BJ (cell line): ENCODE data around the gene ZC3HAV1. TPM values are rescaled to one million over a fixed set of nuclear protein-coding genes. Genes with fewer than 3 reads are reported as not detected.

Source experiments
- CTCF ChIA-PET: fragments of 350-600 bp; formaldehyde crosslinking; extraction: SDS; loops from one replicate; lab custom pipeline; 2021; ENCODE audit warnings: antibody characterized with exemption, inconsistent platforms; lab: Yijun Ruan, JAX
- POLR2A ChIA-PET: fragments of 300-600 bp; sonication (Branson Sonifier 250); formaldehyde crosslinking; extraction: SDS; loops from one replicate; lab custom pipeline; 2021; ENCODE audit warnings: antibody characterized with exemption; lab: Charles Lee
- DNase-seq: peaks from one replicate; pipeline ENCODE4 v3.0.0-alpha.2; 2011; ENCODE audit warnings: low read depth
- H3K27me3 ChIP-seq: 2 replicates; pipeline ENCODE4 v1.6.0; 2011; ENCODE audit warnings: low read length; ENCODE audit not compliant: control insufficient read depth, insufficient read depth
- H3K36me3 ChIP-seq: 2 replicates; pipeline ENCODE4 v1.5.1; 2011; ENCODE audit warnings: low read length; ENCODE audit not compliant: control insufficient read depth, insufficient read depth
- H3K4me3 ChIP-seq: 2 replicates; pipeline ENCODE4 v1.5.1; 2011; ENCODE audit warnings: low read depth, mild to moderate bottlenecking, control low read depth, low read length
- polyA plus RNA-seq: library from polyadenylated mRNA; depleted of rRNA; stranded (reverse); fragments of >200 nt; gene quantifications from 2 replicates; pipeline ENCODE4 v1.2.3, GENCODE V29; 2011
- TF ChIP-seq, protein P1 (sequence below): IDR thresholded peaks from 2 replicates; pipeline ENCODE4 v1.5.1; 2011; ENCODE audit warnings: low read depth, mild to moderate bottlenecking, control low read depth, inconsistent platforms, low read length, moderate library complexity; ENCODE audit not compliant: insufficient read depth

Gene ZC3HAV1
- polyA plus RNA-seq, 1 experiment = 21.7 TPM

DNA sequence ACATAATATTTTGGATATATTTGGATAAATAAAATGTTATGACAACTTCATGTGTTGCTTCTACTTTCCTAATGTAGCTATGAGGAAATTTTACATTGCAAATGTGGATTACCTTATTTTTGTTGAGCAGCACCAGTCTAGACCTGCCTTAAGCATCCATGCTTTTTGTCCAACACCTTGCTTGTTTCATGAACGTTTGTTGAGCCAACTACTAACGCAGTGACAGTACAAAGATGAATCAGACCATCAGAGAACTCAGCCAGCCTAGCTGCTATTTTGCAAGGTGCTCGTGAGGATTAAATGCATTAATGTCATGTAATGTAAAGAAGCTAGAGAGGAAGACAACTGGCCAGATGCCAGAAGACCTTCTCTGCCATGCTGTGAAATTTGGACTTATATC lies 72.6 kb downstream of the ZC3HAV1 start:
- Histone ChIP-seq H3K36me3 (peaks cover 6% of the 10 kb centered on the region; the same call in 1 of the 2 replicates), H3K27me3 (no peaks in the 10 kb centered on the region), H3K4me3 (no peak overlapping the region)
- no peak for DNase-seq
- POLR2A ChIA-PET = no interaction called here
- CTCF ChIA-PET = interaction anchor here (0.9 to 2.3 kb wide), 2 partner anchors 13 to 38 kb away, joined by 4 to 9 read pairs; no protein-coding TSS in a partner anchor
- TF ChIP-seq, protein P1, sequence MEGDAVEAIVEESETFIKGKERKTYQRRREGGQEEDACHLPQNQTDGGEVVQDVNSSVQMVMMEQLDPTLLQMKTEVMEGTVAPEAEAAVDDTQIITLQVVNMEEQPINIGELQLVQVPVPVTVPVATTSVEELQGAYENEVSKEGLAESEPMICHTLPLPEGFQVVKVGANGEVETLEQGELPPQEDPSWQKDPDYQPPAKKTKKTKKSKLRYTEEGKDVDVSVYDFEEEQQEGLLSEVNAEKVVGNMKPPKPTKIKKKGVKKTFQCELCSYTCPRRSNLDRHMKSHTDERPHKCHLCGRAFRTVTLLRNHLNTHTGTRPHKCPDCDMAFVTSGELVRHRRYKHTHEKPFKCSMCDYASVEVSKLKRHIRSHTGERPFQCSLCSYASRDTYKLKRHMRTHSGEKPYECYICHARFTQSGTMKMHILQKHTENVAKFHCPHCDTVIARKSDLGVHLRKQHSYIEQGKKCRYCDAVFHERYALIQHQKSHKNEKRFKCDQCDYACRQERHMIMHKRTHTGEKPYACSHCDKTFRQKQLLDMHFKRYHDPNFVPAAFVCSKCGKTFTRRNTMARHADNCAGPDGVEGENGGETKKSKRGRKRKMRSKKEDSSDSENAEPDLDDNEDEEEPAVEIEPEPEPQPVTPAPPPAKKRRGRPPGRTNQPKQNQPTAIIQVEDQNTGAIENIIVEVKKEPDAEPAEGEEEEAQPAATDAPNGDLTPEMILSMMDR = no peak

DNA sequence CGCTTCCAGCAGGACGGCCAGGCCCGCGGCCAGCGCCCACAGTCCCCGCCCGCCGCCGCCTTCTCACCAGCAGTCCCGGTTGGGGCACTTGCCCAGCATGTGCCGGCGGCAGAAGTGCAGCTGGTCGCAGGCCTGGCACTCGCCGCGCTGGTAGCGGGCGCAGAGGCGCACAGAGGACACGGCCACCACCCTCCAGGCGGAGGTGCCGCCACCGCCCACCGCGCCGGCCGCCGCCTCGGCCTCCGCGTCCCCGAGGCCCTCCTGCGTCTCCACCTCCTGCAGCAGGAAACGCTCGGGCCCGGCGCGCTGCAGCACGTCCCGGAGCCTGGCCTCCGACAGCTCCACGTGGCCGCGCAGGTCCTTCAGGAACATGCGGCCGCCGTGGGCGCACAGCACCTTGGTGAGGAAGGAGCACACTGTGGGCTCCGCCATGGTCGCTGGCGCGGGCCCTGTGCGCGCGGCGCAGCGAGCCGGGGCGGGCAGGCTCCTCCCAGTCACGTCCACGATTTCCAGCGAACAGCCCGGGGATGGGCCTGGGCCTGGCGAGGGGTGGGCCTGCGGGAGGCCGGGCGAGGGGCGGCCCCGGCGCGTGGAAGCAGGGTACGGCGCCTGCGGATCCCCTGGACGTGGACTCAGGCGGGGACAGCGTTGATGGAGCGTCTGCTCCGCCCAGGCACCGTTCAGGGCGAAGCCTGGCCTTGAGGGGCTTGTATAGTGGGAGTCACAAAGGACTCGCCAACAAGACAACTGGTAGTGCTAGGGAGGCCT lies 73.8 kb downstream of the ZC3HAV1 start, which contains the start of gene ZC3HAV1L:
Gene ZC3HAV1L, minus strand, starts transcription at position 457 of the 768 bp plus-strand sequence. Its CDS starts 25 bp downstream, at position 432.
- ChIA-PET POLR2A (no interaction called here), CTCF (interaction anchor here (1.2 to 2.3 kb wide), 5 partner anchors 12 to 39 kb away, joined by 4 to 9 read pairs (median 6); no protein-coding TSS in a partner anchor)
- Histone ChIP-seq H3K36me3 (peaks cover 9% of the 10 kb centered on the region), H3K27me3 (no peaks in the 10 kb centered on the region), H3K4me3 (peak within 1 kb of the TSS; percentile 62)
- DNase-seq = no peak
- TF ChIP-seq, protein P1 = no peak

GRCh38 chr7:139034855-139035585 lies 74.5 kb downstream of the ZC3HAV1 start:
- Histone ChIP-seq H3K36me3 (peaks cover 9% of the 10 kb centered on the region), H3K4me3 (peak overlapping the region; percentile 62), H3K27me3 (no peaks in the 10 kb centered on the region)
- ChIA-PET POLR2A (interaction anchor here (0.6 kb wide), 1 partner anchor 343 kb away, joined by 3 read pairs; no protein-coding TSS in a partner anchor), CTCF (interaction anchor here (1.2 to 2.0 kb wide), 5 partner anchors 11 to 148 kb away, joined by 4 to 6 read pairs (median 5); no protein-coding TSS in a partner anchor)
- TF ChIP-seq, protein P1 = peak; percentile 14; the same call in 1 of the 2 replicates
- no peak for DNase-seq

GRCh38 chr7:139034336-139034735 lies 75.2 kb downstream of the ZC3HAV1 start:
- POLR2A ChIA-PET = no interaction called here

More at GRCh38 chr7:139034336-139034735, 75.2 kb downstream of the ZC3HAV1 start:
- peaks cover 13% of the 10 kb centered on the region for H3K36me3 ChIP-seq
- H3K27me3 ChIP-seq = no peaks in the 10 kb centered on the region
- CTCF ChIA-PET = interaction anchor here (1.0 to 2.0 kb wide), 6 partner anchors 9 to 148 kb away, joined by 3 to 6 read pairs (median 5); no protein-coding TSS in a partner anchor
- DNase-seq = no peak
- peak overlapping the region; percentile 62 for H3K4me3 ChIP-seq
- TF ChIP-seq, protein P1 = no peak
